Hematopoietic multipotent progenitor cell treated with erythropoietin and hydrocortisone succinate and interleukin-3 and kit ligand, for 17 days (in vitro differentiated cells): ENCODE data around the gene CDPF1.
"Not testable (repeated sequence)": the region's sequence is repeated elsewhere in the genome, so short reads cannot be mapped to it uniquely, and the experiment has no call there.

Experiments used
- DNase-seq: peaks from one replicate; pipeline ENCODE4 v3.0.0-alpha.2; 2015; ENCODE audit warnings: low spot score

Gene CDPF1

GRCh38 chr22:46281866-46282678, 32.0 kb upstream of the CDPF1 start:
- DNase-seq: no peak

GRCh38 chr22:46280999-46281623, 31.0 kb upstream of the CDPF1 start:
- DNase-seq: no peak

GRCh38 chr22:46280063-46280817, 30.1 kb upstream of the CDPF1 start:
- DNase-seq: no peak

- no peak for DNase-seq
These were observed 28.9 kb upstream of the CDPF1 start for GRCh38 chr22:46278656-46279645.

GRCh38 chr22:46276563-46276962, 26.5 kb upstream of the CDPF1 start:
- DNase-seq: no peak

GRCh38 chr22:46275455-46276122, 25.5 kb upstream of the CDPF1 start:
- DNase-seq: no peak

- DNase-seq: no peak
These were observed 24.3 kb upstream of the CDPF1 start for GRCh38 chr22:46274381-46274780.

- DNase-seq: no peak
These were observed 23.5 kb upstream of the CDPF1 start for GRCh38 chr22:46273432-46274148.

- no peak for DNase-seq
These were observed 22.8 kb upstream of the CDPF1 start for GRCh38 chr22:46272762-46273431.

- no peak for DNase-seq
These were observed 22.1 kb upstream of the CDPF1 start for GRCh38 chr22:46272196-46272595.

- DNase-seq: no peak
These were observed 19.5 kb upstream of the CDPF1 start for GRCh38 chr22:46269564-46269963.

GRCh38 chr22:46267431-46268279, 17.6 kb upstream of the CDPF1 start, which contains the start of gene TTC38:
TSS of gene TTC38 (plus strand) at chr22:46268008. CDS start at chr22:46268040, 32 bp downstream.
- DNase-seq: peak; percentile 63

GRCh38 chr22:46265627-46266026, 15.5 kb upstream of the CDPF1 start:
- DNase-seq: not testable (repeated sequence)

- not testable (repeated sequence) for DNase-seq
These were observed 14.4 kb upstream of the CDPF1 start for GRCh38 chr22:46264520-46264919.

GRCh38 chr22:46263216-46263590, 13.1 kb upstream of the CDPF1 start, which contains the start of gene PKDREJ:
TSS of gene PKDREJ (minus strand) at chr22:46263343. CDS start at chr22:46263322, 21 bp downstream.
- no peak for DNase-seq

GRCh38 chr22:46262449-46263215, 12.5 kb upstream of the CDPF1 start:
- DNase-seq: peak; percentile 54

- no peak for DNase-seq
These were observed 9.9 kb upstream of the CDPF1 start for GRCh38 chr22:46260038-46260437.

GRCh38 chr22:46259374-46259773, 9.3 kb upstream of the CDPF1 start:
- no peak for DNase-seq
